GM12878 (cell line): ENCODE data around the gene AP5Z1. TPM values are rescaled to one million over a fixed set of nuclear protein-coding genes. Genes with fewer than 3 reads are reported as not detected.

ENCODE experiments used
- ATAC-seq: fragments of 200-7000 bp; cut with Tn5 transposase; 3 replicates; pipeline ENCODE4 v1.9.1; 2020; ENCODE audit warnings: mild to moderate bottlenecking, moderate library complexity
- BruUV-seq: library from RNA; stranded (reverse); fragments of 400-500 nt; replicated peaks from 2 replicates; lab custom pipeline; 2021; lab: Mats Ljungman, UMichigan
- CTCF ChIA-PET: fragments of 300-600 bp; sonication (Branson Sonifier 250); formaldehyde crosslinking; extraction: SDS; loops from one replicate; lab custom pipeline; 2021; ENCODE audit warnings: inconsistent platforms; lab: Yijun Ruan, JAX
- POLR2A ChIA-PET: fragments of 350-600 bp; formaldehyde crosslinking; extraction: SDS; loops from one replicate; lab custom pipeline; 2021; ENCODE audit warnings: inconsistent platforms; lab: Charles Lee
- RAD21 ChIA-PET: fragments of 300-600 bp; sonication (Branson Sonifier 250); formaldehyde crosslinking; loops from one replicate; lab custom pipeline; 2023; ENCODE audit warnings: antibody characterized with exemption; ENCODE audit not compliant: unreplicated experiment; lab: Charles Lee
- SMC1A ChIA-PET: fragments of 300-600 bp; sonication (Branson Sonifier 250); formaldehyde crosslinking; loops from one replicate; lab custom pipeline; 2023; ENCODE audit not compliant: unreplicated experiment, uncharacterized antibody; lab: Charles Lee
- DNase-seq: peaks from one replicate; pipeline ENCODE4 v3.0.0-alpha.2; 2011; ENCODE audit warnings: low read depth, low spot score
- FAIRE-seq: peaks from 3 replicates; lab custom pipeline; 2011; peaks lifted over from hg19 to GRCh38; lab: Jason Lieb, UNC
- H2AFZ ChIP-seq: 2 replicates; pipeline ENCODE4 v1.6.0; 2011; ENCODE audit warnings: low read depth, low read length, control low read depth; ENCODE audit not compliant: control insufficient read depth
- H3K27ac ChIP-seq: 2 replicates; pipeline ENCODE4 v1.5.1; 2011; ENCODE audit warnings: control low read depth; ENCODE audit not compliant: control insufficient read depth, insufficient read depth
- H3K27me3 ChIP-seq, 2 experiments: replicated peaks in 1 of 2; 2 replicates each; pipeline versions ENCODE4 v1.6.0 to v1.6.1; 2011; ENCODE audit warnings: low read length in 1 of 2; ENCODE audit not compliant: control insufficient read depth in 2 of 2, insufficient read depth in 2 of 2
- H3K36me3 ChIP-seq, 2 experiments: 2 replicates each; pipeline ENCODE4 v1.5.1; 2011; ENCODE audit warnings: low read length in 1 of 2; ENCODE audit not compliant: control insufficient read depth in 2 of 2, insufficient read depth in 2 of 2
- H3K4me1 ChIP-seq: 2 replicates; pipeline ENCODE4 v1.6.1; 2011; ENCODE audit warnings: mild to moderate bottlenecking, low read length, moderate library complexity, mixed read lengths; ENCODE audit not compliant: control insufficient read depth, insufficient read depth
- H3K4me2 ChIP-seq: 2 replicates; pipeline ENCODE4 v1.6.0; 2011; ENCODE audit warnings: control low read depth; ENCODE audit not compliant: control insufficient read depth, insufficient read depth
- H3K4me3 ChIP-seq: fragments of 200-600 bp; sonication (generic); 2 replicates; pipeline ENCODE4 v1.5.1; 2016
- H3K79me2 ChIP-seq: 2 replicates; pipeline ENCODE4 v1.6.0; 2011; ENCODE audit warnings: low read length; ENCODE audit not compliant: control insufficient read depth, insufficient read depth
- H3K9ac ChIP-seq: 2 replicates; pipeline ENCODE4 v1.8.0; 2011; ENCODE audit warnings: low read length, control low read depth, mixed read lengths; ENCODE audit not compliant: control insufficient read depth, insufficient read depth
- H3K9me3 ChIP-seq: replicated peaks from 3 replicates; pipeline ENCODE4 v1.5.1; 2011; ENCODE audit warnings: mild to moderate bottlenecking, low read length; ENCODE audit not compliant: control insufficient read depth, insufficient read depth
- H4K20me1 ChIP-seq: 2 replicates; pipeline ENCODE4 v1.6.0; 2011; ENCODE audit not compliant: control insufficient read depth, insufficient read depth
- CHD1 ChIP-seq: IDR thresholded peaks from 2 replicates; pipeline ENCODE4 v1.6.1; 2012; ENCODE audit warnings: low read depth, low read length, improper control_type of control experiment
- GABPA ChIP-seq: IDR thresholded peaks from 2 replicates; pipeline ENCODE4 v1.6.1; 2014; ENCODE audit warnings: antibody characterized with exemption, low read depth, mild to moderate bottlenecking, inconsistent platforms
- LARP7 ChIP-seq: fragments of 450-650 bp; IDR thresholded peaks from 2 replicates; pipeline ENCODE4 v1.6.1; 2017; ENCODE audit warnings: mild to moderate bottlenecking
- MYC ChIP-seq: IDR thresholded peaks from 2 replicates; pipeline ENCODE4 v1.6.1; 2011; ENCODE audit warnings: mild to moderate bottlenecking, low read length, moderate library complexity, inconsistent platforms; ENCODE audit not compliant: insufficient read depth, insufficient replicate concordance, insufficient read length, severe bottlenecking
- NFYB ChIP-seq: IDR thresholded peaks from 2 replicates; pipeline ENCODE4 v1.6.1; 2011; ENCODE audit warnings: low read depth, mild to moderate bottlenecking, low read length, improper control_type of control experiment, moderate library complexity; ENCODE audit not compliant: insufficient read depth
- RAD51 ChIP-seq: fragments of 450-650 bp; IDR thresholded peaks from 2 replicates; pipeline ENCODE4 v1.6.1; 2016; ENCODE audit warnings: moderate library complexity, mild to moderate bottlenecking, inconsistent platforms
- YBX1 ChIP-seq: fragments of 450-650 bp; IDR thresholded peaks from 2 replicates; pipeline ENCODE4 v1.6.1; 2016; ENCODE audit warnings: antibody characterized with exemption
- ZBTB4 ChIP-seq: fragments of 450-650 bp; formaldehyde crosslinking; IDR thresholded peaks from 2 replicates; pipeline ENCODE4 v1.4.0; 2022; ENCODE audit warnings: mild to moderate bottlenecking, moderate library complexity
- ZZZ3 ChIP-seq: IDR thresholded peaks from 2 replicates; pipeline ENCODE4 v1.6.1; 2011; ENCODE audit warnings: low read depth; ENCODE audit not compliant: control insufficient read depth, insufficient read length
- whole genome bisulfite sequencing: methylation state at CpG from one replicate; pipeline ENCODE4 v1.1.6; 2016; ENCODE audit warnings: low lambda C conversion rate; ENCODE audit not compliant: insufficient replicate concordance, insufficient coverage; ENCODE audit errors: missing lambda C conversion rate; 5-methylcytosine and 5-hydroxymethylcytosine counted together
- in situ Hi-C: fragments of 300-500 bp; cut with MboI; formaldehyde crosslinking; loops from 9 replicates; pipeline ENCODE4 v1.14.3; 2018; ENCODE audit warnings: mixed read lengths
- intact Hi-C: fragments of 100-400 bp; cut with micrococcal nuclease; formaldehyde crosslinking; loops from one replicate; pipeline ENCODE4 v1.14.2; 2022; ENCODE audit not compliant: unreplicated experiment
- polyA plus RNA-seq, 11 experiments: library from polyadenylated mRNA; depleted of rRNA in 4 of 11; unstranded in 6 of 11; stranded (reverse) in 5 of 11; fragments of >200 nt; fragmentation: Nextera tagmentation in 4 of 11; fragmentation: Illumina TruSeq in 1 of 11; extraction: Ambion mirVana in 4 of 11; extraction: Trizol in 1 of 11; gene quantifications; 1 replicate in 1 of 11; 2 replicates in 10 of 11; pipeline versions ENCODE4 v1.2.1 to v1.2.3, GENCODE V29; 2011 to 2016; ENCODE audit warnings: inconsistent platforms in 2 of 11, missing spikeins in 2 of 11, low read depth in 1 of 11
- total RNA-seq, 4 experiments: library from RNA; depleted of rRNA in 3 of 4; stranded (reverse); fragments of >200 nt in 3 of 4; fragmentation: Illumina TruSeq in 1 of 4; extraction: Trizol in 1 of 4; gene quantifications; 2 replicates each; pipeline versions ENCODE4 v1.2.1 to v1.2.3, GENCODE V29; 2013 to 2021

The AP5Z1 gene
- total and polyA plus RNA-seq, 10 of the 15 experiments (the other 5 are each of a cell fraction or from before 2014, with no cell fraction given), result 0.37 to 43.4 (median 19.4) TPM

- ChIA-PET RAD21 (no interaction called here), CTCF (interaction anchor here (0.6 to 5.2 kb wide), 5 partner anchors 18 to 380 kb away, joined by 3 to 30 read pairs (median 4); no protein-coding TSS in a partner anchor)
- ATAC-seq (no peak), DNase-seq (no peak)
- intact Hi-C loops, result loop anchor here (10.0 kb wide), 1 partner anchor 178 kb away; no protein-coding TSS in a partner anchor
- Histone ChIP-seq H3K27me3 (no peaks in the 10 kb centered on the region), H3K4me2 (no peak overlapping the region), H2AFZ (no peak overlapping the region), H3K79me2 (no peaks in the 10 kb centered on the region), H3K36me3 (peaks cover 0 to 4% of the 10 kb centered on the region in 2 experiments; a peak in 2 of 4 replicates), H3K4me1 (no peaks in the 10 kb centered on the region), H4K20me1 (no peaks in the 10 kb centered on the region)
- WGBS, result 73% methylated on average over 9 of the region's 9 CpGs
- TF ChIP-seq LARP7 (no peak), YBX1 (no peak), RAD51 (no peak), MYC (no peak), ZZZ3 (no peak), CHD1 (no peak), ZBTB4 (CRISPR knock-in tag) (no peak), GABPA (no peak), NFYB (no peak)
- TF ChIP-seq, all 136 proteins: peak for 0
- in situ Hi-C loops, result loop anchor here (5.0 kb wide), 1 partner anchor 286 kb away; no protein-coding TSS in a partner anchor
- no peaks in the 10 kb centered on the region; the same call in 2 of the 3 replicates for H3K9me3 ChIP-seq
- H3K4me3 ChIP-seq, result no peak overlapping the region
- POLR2A ChIA-PET, result interaction anchor here (0.6 kb wide), 1 partner anchor 510 kb away, joined by 5 read pairs; no protein-coding TSS in a partner anchor
- no peak for FAIRE-seq
- H3K9ac ChIP-seq, result no peak overlapping the region
- no peak overlapping the region for H3K27ac ChIP-seq
- SMC1A ChIA-PET, result no interaction called here
- BruUV-seq, result no TSS peak
Observed at GRCh38 chr7:4796453-4796852, 21.0 kb downstream of the AP5Z1 start.
